Measurements from ENCODE around the gene CPS1. TPM values are rescaled to one million over a fixed set of nuclear protein-coding genes. Genes with fewer than 3 reads are reported as not detected.
A peak's percentile ranks its signal among the peaks of the same experiment; 100 is the strongest.

CPS1 gene
- total RNA-seq, 1 donor from 2014 or later = 1,770 TPM

DNA sequence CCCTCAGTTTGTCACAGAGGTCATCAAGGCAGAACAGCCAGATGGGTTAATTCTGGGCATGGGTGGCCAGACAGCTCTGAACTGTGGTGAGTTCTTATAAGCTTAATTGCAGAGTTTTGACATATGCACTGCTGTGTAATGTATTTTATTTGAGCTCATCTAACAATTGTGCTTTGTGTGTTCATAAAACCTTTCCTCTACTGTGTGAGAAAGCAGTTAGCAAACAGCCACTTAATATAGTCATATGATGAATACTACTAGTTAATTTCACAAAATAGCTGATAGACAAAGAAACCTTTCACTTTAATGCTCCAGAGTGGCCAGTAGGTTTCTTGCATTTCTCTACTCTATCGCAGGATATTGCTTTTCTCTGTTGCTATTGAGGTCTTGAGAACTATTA, 43.1 kb downstream of the CPS1 start:
- DNase-seq (ENCODE audit: low spot score) (no peak), ATAC-seq (peak; percentile 6)

DNA sequence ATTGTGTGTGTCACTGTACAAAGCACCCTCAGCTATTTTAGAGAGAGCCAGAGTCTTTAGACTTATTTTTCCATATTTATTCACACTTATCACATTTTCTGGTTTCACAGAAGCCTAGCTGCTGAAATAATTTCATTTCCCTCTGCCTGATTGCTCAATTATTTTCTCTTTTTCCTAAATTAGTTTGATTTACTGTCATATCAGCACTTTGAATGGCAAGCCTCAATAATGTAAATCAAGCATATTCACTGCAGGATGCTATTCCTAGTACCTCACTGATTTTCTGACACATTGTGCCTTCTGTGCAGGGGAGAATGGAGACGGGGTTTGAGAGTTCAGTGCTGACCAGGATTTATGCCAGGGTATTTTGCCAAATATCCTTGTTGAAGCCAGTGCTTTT, 48.3 kb downstream of the CPS1 start:
- no peak for DNase-seq (ENCODE audit: low spot score)
- ATAC-seq = peak; percentile 9

DNA sequence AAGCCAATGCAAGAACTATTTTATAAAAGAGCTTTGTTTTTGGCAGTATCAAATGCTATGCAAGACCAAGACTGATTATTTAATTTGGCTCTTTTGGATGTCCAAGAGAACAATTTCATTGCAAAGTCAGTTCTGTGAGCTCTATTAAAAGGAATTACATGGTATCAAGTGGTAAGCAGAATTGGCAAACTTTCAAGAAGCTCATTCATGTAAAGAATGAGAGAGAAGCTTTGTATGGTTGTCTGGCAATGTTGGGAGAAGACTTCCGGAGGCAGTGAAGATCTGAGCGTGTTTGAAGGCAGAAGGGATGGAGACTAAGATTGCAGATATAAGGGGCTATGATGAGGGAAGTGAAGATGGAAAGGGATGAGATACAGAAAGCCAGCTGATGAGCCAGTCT, 49.6 kb downstream of the CPS1 start:
- DNase-seq (ENCODE audit: low spot score) = no peak
- ATAC-seq = peak; percentile 5

DNA sequence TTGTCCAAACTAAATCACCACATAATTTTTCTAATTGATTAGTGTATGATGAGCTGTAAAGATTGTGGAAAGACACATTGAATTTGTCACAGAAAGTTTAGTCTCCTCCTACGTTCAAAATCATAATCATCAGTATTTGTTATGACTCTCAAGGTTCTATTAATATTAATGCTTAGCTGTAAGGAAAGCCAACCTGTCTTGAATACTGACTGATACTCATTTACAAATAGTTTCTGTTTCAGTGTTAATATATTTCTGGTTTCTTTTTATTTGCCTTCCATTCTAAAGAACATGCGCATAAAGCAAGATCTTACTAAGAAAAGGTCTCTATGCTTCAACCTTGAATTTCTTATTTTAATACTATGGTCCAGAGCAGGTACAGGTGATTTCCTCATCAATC, 55.1 kb downstream of the CPS1 start:
- DNase-seq (ENCODE audit: low spot score) (no peak), ATAC-seq (no peak)

DNA sequence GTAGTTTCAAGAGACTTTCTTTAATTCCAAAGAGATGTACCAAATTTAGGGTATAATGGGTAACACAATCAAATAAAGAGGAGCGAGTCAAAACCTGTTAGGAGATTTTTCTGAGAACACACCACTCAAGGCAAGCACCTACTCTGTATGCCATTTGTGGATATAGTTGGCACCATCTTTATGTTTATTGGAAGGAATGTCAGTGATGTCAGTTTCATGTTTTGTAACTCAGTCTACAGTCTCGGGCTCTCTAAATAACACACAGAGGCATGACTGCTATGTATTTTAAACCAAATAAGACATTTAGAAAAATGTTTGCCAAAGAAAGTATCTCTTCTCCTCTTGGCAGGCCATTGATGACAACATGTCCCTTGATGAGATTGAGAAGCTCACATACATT, 59.7 kb downstream of the CPS1 start:
- no peak for DNase-seq (ENCODE audit: low spot score)
- ATAC-seq = peak; percentile 20

DNA sequence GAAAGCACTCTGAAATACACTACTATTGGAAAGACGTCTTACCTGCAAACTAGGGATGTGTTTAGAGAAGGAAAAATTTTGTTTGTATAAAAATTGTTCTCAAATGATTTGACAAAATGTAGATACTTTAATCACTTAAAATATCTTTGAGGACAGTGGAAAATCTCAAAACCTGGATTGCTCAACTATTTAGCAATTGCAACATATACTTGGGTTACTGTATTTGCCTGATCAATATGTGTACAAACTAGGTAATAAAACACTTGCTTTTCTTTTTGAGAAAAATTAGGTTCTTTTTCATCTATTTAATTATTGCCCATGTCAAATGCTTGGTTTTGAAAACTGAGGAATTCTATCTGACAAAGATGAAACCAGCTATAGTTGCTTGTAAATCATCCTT, 60.9 kb downstream of the CPS1 start:
- ATAC-seq (no peak), DNase-seq (ENCODE audit: low spot score) (no peak)

DNA sequence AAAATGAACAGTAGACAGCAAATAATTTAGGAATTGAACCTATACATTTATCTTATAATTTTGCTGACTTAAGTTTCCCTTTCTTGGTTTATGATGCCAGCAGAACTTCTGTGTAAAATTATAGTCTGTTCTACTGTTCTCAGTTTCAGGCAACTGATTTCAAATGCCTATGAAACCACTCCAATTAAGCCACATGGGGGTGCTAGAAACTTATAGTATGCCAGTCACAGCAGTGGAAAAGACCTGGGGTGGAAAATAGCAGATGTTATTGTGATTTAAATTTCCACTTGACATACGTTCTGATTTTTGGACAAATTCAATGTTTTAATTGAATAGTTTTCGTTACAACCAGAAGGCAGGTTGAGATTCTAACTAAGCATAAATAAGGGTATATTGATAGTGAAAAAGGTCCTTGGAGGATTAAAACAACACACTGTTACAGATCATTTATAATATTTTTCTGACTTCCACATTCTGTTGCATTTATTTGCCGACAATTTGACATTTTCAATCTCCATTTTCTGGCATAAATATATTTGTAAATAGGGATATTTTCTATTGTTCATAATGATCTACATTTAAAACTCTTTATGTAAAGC, 61.4 kb downstream of the CPS1 start:
- ATAC-seq (no peak), DNase-seq (ENCODE audit: low spot score) (no peak)

DNA sequence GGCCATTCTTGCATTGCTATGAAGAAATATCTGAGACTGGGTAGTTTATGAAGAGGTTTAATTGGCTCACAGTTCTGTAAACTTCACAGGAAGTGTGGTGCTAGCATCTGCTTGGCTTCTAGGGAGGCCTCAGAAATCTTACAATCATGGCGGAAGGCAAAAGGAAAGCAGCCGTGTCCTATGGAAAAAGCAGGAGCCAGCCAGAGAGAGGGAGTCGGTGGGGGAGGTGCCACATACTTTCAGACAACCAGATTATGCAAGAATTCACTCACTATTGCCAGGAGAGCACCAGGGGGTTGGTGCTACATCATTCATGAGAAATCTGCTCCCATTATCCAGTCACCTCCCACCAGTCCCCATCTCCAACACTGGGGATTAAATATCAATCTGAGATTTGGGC, 64.1 kb downstream of the CPS1 start:
- DNase-seq (ENCODE audit: low spot score) (no peak), ATAC-seq (peak; percentile 49)

DNA sequence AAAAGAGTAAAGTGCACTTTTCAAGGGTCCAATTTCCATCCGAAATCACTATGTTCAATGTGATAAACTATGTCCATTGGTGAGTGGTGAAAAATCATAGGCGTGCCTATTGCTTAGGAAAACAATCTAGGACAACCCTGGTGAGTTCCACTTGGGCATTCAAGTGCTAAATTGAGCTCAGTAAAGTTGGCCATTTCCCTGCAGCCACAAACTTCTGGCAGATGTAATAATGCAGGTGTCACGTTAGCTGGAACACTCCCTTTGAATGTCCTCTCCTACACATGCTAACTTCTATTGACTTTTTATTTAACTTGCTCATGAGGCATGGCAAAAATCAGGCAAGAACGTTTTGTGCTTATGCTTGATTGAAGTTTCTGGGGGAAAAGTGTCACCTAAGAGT, 67.1 kb downstream of the CPS1 start:
- ATAC-seq = peak; percentile 1
- no peak for DNase-seq (ENCODE audit: low spot score)

DNA sequence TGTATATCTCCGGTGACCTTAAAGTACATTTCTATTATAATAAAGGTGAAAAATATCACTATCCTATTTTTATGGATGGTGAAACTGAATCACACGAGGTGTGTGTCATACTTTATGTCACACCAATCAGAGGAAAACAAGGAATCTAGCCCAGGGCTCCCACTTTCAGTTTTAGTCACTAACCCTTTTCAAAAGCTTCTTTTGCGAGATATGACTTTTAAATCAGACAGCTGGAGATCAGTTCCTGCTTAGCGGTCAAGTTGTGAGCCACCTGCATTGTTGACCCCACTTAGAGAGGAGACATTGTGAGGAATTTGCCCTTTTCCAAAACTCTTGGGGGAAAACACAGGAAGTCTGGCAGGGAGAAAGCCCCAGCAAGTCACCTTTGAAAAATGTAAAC, 70.5 kb downstream of the CPS1 start:
- DNase-seq (ENCODE audit: low spot score) (no peak), ATAC-seq (no peak)

DNA sequence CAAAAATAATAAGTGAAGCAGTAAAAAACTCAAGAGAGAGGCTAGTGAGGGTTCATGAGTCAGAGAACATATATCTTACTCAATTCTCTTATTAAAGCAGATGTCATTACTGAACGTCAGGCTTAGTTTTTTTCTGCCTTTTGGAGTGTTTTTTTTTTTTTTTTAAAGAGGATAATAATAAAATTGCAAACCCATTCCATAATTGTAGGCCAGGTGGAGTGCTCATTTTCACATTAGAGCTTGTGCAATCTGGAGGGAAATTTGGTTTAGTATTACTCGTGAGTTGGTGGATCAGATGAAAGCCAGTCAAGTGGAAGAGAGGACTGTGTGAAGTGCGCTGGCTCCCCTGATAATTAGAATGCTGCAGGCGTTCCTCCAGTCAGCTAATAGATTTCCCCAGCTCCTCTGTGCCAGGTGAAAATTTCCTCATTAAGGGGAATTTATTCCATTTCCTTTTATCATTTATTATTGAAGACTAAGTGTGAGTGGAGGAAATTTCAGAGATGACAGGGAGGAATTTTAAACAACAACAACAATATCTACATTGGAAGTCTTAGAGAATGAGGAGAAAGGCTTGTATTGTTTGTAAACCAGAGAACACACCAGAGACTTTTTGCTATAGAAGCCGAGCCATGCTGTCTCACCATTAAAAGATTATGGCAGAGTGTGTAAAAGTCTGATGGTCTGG, 74.6 kb downstream of the CPS1 start:
- no peak for DNase-seq (ENCODE audit: low spot score)
- peak; percentile 2 for ATAC-seq

DNA sequence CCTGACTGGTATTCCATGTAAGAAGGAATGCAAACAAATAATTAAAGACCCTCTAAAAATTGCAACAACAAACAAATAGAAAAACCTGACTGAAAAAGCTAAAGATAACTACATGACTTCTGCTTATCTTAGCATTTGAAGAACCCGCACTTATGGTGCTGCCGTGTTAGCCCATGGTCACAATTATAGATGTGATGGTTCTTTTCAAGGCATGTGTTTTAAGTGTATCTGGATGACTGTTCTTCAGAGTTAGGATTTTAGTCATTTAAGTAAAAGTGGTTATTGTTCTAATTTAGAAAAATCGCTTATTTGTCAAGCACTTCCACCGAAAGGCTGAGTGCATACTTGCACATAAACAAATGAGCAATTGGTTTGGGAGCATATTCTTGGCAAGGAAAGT, 77.3 kb downstream of the CPS1 start:
- ATAC-seq = no peak
- DNase-seq (ENCODE audit: low spot score) = no peak

DNA sequence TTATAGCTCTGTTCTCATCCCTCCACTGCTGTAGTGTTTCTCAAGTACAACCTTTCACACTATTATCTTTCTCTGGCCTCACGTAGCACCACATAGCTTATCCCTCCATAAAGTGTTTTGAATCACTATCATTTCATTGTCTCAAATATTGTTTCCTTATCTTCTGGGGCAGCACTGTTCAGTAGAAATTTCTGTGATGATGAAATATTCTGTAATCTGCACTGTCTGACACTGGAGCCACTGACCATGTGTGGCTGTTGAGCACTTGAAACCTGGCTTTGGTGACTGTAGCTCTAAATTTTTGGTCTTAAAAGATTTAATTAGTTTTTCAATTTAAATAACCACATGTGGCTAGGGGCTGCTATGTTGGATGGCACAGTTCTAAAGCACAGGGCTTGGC, 78.9 kb downstream of the CPS1 start:
- peak; percentile 24 for ATAC-seq
- no peak for DNase-seq (ENCODE audit: low spot score)

DNA sequence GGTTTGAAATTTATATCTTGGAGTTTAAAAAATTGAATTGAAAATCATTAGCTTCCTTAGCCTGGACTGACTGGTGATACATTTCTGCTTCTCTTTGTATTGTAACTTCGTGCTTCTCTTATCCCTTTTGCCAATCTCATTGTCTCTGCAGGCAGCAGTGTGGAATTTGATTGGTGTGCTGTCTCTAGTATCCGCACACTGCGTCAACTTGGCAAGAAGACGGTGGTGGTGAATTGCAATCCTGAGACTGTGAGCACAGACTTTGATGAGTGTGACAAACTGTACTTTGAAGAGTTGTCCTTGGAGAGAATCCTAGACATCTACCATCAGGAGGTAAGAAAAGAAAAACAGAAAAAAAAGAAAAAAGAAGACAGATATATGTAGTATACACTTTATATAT, 85.9 kb downstream of the CPS1 start:
- DNase-seq (ENCODE audit: low spot score) (no peak), ATAC-seq (no peak)

DNA sequence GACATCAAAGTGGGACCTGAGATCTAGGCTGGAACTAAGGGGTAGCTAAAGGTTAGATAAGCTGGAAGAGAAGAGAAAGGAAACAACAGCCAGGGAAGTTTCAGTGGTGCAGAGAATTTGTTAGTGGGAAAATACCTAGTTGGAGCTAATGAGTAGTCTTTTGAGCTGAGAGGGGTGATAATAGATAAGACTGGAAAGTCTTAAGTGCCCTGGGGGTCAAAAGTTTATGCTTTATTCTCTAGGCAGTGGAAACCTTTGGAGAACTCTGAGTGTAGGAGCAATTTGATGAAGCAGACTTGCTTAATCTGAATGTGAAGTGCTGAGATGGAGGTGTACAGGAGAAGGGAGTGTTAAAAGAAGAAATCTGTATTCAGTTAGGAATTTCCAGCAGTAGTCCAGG, 90.8 kb downstream of the CPS1 start:
- DNase-seq (ENCODE audit: low spot score) (no peak), ATAC-seq (peak; percentile 1)

DNA sequence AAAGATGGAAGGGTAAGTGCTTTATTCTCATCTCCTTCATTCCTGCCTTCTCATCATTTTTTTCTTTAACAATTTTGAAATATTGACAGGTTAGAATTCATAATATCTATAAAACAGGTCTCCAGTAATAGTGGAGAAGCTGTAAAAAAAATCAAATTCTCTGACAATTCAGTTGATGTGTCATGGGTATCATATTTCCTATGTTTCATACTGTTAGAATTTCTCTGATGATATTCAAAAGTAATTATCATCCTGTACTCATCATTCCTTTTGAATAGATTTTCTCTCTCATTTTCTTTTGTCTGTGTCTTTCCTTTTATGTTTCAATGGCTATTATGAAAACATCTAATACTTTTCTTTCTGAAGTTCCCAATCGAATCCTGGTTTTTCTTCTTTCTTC, 97.7 kb downstream of the CPS1 start:
- ATAC-seq (no peak), DNase-seq (ENCODE audit: low spot score) (no peak)

DNA sequence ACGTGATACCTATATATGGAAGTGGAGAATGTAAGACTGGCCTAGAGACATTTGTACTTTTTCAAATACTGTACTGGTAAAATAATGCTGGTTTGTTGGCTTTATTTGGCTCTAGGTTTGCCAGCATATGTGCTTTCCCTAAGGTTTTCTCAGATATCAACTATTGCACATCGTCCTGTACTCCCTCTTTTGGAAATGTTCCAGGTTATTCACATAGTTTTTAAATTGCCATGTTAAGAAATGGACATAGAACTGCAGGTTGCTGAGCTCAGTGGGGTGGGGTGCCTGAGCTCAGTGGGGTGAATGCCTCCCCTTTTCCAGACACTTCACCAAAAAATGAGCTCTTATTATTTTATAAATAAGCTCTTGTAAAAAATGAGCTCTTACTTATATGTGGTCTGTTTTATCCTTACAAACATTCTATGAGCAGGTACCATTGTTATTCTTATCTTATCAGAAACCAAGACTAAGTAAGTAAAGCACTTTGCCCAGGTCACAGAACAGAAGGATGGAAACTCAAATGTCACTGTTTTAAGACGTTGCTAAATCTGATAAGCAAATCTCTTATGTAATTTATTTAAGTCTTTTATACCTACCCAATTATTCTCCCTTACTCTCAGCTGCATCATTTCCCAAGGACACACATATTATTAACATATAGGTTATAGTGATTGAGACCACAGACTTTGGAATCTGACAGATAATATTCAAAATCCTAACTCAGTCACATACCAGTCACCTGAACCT, 99.0 kb downstream of the CPS1 start:
- ATAC-seq (no peak), DNase-seq (ENCODE audit: low spot score) (no peak)

DNA sequence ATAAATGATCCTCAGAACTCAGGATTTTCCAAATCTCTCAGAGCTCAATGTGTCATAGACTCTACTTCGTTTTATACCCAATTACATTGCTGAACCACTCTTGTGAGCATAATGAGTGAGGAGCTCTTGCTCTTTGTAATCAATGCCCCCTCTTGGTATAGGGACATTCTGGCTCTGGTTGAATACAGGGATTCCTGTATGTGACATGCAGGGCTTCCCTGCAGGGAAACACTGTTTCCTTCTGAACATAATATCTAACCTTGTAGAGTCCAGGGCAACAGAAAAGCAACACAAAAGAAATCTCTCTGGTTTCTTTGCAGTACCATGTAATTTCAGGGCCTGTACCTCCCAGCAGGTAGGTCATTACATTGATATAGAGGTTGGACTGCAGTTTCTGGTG, 101.5 kb downstream of the CPS1 start:
- no peak for ATAC-seq
- DNase-seq (ENCODE audit: low spot score) = no peak

DNA sequence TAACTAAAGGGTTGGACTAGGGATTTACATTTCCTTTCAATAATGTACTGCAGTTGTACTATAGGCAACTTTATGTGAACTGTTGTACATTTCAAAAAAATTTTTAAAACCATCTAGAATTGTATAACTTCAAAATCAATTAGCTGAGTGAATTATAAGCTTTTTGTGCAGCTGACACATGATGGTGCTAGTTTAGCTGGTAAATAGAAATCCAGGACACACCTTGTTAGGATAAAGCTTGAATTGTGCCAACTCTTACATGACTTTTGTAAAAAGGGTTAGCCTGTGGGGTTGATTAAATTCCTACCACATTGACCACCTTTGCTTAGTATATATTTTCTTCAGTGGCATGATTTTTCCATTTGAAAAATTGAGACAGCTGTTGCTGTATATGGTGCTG, 104.4 kb downstream of the CPS1 start:
- DNase-seq (ENCODE audit: low spot score) (no peak), ATAC-seq (no peak)

DNA sequence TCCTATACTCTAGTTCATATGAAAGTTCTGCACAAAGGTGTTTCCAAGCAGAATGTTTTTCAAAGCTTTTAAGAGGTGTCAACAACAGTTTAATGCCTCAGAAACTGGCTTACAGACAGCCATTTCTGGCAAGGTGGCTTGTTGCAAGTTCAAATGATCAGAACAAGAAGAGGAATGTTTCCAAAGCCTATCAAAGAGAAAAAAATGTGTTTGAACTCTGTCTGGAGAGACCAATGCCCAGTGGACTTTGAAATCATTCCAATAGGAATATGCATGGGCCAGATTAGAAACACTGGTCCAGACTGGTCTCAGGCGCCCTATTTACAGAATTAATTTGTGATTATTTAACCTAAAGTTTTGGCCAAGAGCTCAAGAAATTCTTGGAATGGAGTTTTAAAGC, 106.2 kb downstream of the CPS1 start:
- DNase-seq (ENCODE audit: low spot score) (no peak), ATAC-seq (peak; percentile 56)

DNA sequence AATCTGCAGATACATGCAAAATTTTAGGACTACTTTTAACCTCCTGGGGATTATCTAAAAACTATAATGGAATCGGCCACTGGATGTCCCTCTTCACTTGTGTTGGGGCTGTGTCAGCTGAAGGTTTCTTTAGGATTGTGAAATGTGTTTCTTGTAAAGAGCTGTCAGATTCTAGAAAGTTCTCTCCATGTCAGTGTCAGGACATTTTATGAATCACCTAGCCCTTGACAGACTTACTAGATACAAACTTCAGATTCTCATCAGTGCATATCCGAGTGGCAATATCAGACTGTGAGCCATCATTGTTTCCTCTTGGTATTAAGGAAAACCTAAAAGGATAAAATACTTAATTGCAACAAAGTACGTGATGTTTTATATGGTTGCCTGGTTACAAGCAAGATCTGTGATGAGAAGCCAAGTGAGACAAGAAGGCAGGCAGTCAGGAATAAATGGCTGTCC, 107.3 kb downstream of the CPS1 start:
- DNase-seq (ENCODE audit: low spot score) = no peak
- no peak for ATAC-seq

DNA sequence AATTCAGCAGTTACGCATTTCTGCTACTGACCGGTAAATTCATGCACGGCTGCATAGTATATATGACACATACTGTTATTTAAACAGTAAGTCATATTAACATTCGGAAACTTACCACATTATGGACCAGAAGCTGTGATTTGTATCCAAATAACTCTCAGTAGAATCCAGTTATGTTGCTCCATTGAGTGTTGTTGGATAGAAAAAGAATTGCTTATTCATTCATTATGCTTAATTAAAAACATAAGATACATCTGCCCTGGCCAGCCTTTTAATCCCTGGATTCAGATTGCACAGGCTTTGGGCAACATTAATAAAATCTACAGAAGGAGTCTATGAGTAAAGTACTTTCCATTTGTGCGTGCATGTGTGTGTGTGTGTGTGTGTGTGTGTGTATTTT, 111.3 kb downstream of the CPS1 start:
- ATAC-seq (no peak), DNase-seq (ENCODE audit: low spot score) (no peak)

Data from left lobe of liver (tissue), 2 donors.